ENCODE measurements around the gene ZNF232.
"Not testable (repeated sequence)": the region's sequence is repeated elsewhere in the genome, so short reads cannot be mapped to it uniquely, and the experiment has no call there.

The ZNF232 gene

GRCh38 chr17:5129770-5130169 lies 18.1 kb upstream of the ZNF232 start:
- DNase-seq (ENCODE audit: low spot score) = not testable (repeated sequence)

- DNase-seq (ENCODE audit: low spot score) = no peak
These were observed 17.3 kb upstream of the ZNF232 start for GRCh38 chr17:5128905-5129535.

- DNase-seq (ENCODE audit: low spot score) = not testable (repeated sequence)
These were observed 16.7 kb upstream of the ZNF232 start for GRCh38 chr17:5128387-5128786.

- no peak for DNase-seq (ENCODE audit: low spot score)
These were observed 16.2 kb upstream of the ZNF232 start for GRCh38 chr17:5127910-5128309.

GRCh38 chr17:5126719-5127488 lies 15.2 kb upstream of the ZNF232 start:
- DNase-seq (ENCODE audit: low spot score) = no peak

GRCh38 chr17:5124896-5125295 lies 13.2 kb upstream of the ZNF232 start:
- DNase-seq (ENCODE audit: low spot score) = not testable (repeated sequence)

GRCh38 chr17:5124125-5124760 lies 12.6 kb upstream of the ZNF232 start:
- not testable (repeated sequence) for DNase-seq (ENCODE audit: low spot score)

- DNase-seq (ENCODE audit: low spot score) = no peak
These were observed 11.9 kb upstream of the ZNF232 start for GRCh38 chr17:5123343-5124124.

- no peak for DNase-seq (ENCODE audit: low spot score)
These were observed 11.1 kb upstream of the ZNF232 start for GRCh38 chr17:5122586-5123342.

GRCh38 chr17:5122056-5122455 lies 10.4 kb upstream of the ZNF232 start:
- not testable (repeated sequence) for DNase-seq (ENCODE audit: low spot score)

GRCh38 chr17:5121186-5121841 lies 9.6 kb upstream of the ZNF232 start:
- DNase-seq (ENCODE audit: low spot score) = no peak

GRCh38 chr17:5120436-5121185 lies 8.9 kb upstream of the ZNF232 start:
- DNase-seq (ENCODE audit: low spot score) = not testable (repeated sequence)

GRCh38 chr17:5120036-5120435 lies 8.4 kb upstream of the ZNF232 start:
- no peak for DNase-seq (ENCODE audit: low spot score)

- no peak for DNase-seq (ENCODE audit: low spot score)
These were observed 6.5 kb upstream of the ZNF232 start for GRCh38 chr17:5118219-5118618.

GRCh38 chr17:5115673-5116651 lies 4.3 kb upstream of the ZNF232 start, which contains the start of gene USP6:
Gene USP6, plus strand, starts transcription at chr17:5116032. Its CDS starts 14,336 bp downstream, at chr17:5130368.
- DNase-seq (ENCODE audit: low spot score) = no peak

- DNase-seq (ENCODE audit: low spot score) = no peak
These were observed 862 bp downstream of the ZNF232 start for GRCh38 chr17:5110816-5111215.

GRCh38 chr17:5100832-5101231 lies 10.8 kb downstream of the ZNF232 start:
- DNase-seq (ENCODE audit: low spot score) = no peak

GRCh38 chr17:5099271-5099670 lies 12.4 kb downstream of the ZNF232 start:
- no peak for DNase-seq (ENCODE audit: low spot score)

All from activated CD4-positive, alpha-beta T cell treated with anti-CD3 and anti-CD28 coated beads, Interleukin-2, Interleukin-4, amounts not matched to agents 100 ng/mL and 50 ng/mL, durations not matched to agents 16 hours and 8 hours (primary cell).